SJSA1 (cell line): ENCODE data around the gene NOP9. TPM values are rescaled to one million over a fixed set of nuclear protein-coding genes. Genes with fewer than 3 reads are reported as not detected.
"Not testable (repeated sequence)": the region's sequence is repeated elsewhere in the genome, so short reads cannot be mapped to it uniquely, and the experiment has no call there.

Source experiments
- DNase-seq, 2 experiments: peaks; one replicate each; pipeline ENCODE4 v3.0.0-alpha.2; 2015 to 2020; ENCODE audit warnings: low spot score in 2 of 2, low read depth in 1 of 2
- H3K27ac ChIP-seq: fragments of 250-450 bp; sonication (Bioruptor Pico); 2 replicates; pipeline ENCODE4 v1.5.1; 2020; ENCODE audit warnings: mild to moderate bottlenecking, moderate library complexity
- H3K27me3 ChIP-seq: fragments of 250-450 bp; sonication (Bioruptor Pico); replicated peaks from 2 replicates; pipeline ENCODE4 v1.5.1; 2020; ENCODE audit warnings: mild to moderate bottlenecking, moderate library complexity
- H3K36me3 ChIP-seq: fragments of 250-450 bp; sonication (Bioruptor Pico); 2 replicates; pipeline ENCODE4 v1.5.1; 2020; ENCODE audit warnings: mild to moderate bottlenecking
- H3K4me1 ChIP-seq: fragments of 250-450 bp; sonication (Bioruptor Pico); replicated peaks from 2 replicates; pipeline ENCODE4 v1.6.1; 2021; ENCODE audit warnings: mild to moderate bottlenecking
- H3K4me3 ChIP-seq: fragments of 250-450 bp; sonication (Bioruptor Pico); 2 replicates; pipeline ENCODE4 v1.5.1; 2020; ENCODE audit warnings: mild to moderate bottlenecking
- H3K9me3 ChIP-seq: fragments of 250-450 bp; sonication (Bioruptor Pico); replicated peaks from 2 replicates; pipeline ENCODE4 v1.5.1; 2020; ENCODE audit warnings: mild to moderate bottlenecking
- total RNA-seq: library from RNA; depleted of rRNA; stranded (reverse); fragments of >200 nt; shearing (Covaris generic); gene quantifications from 2 replicates; pipeline ENCODE4 v1.2.3, GENCODE V29; 2014

NOP9 gene
- total RNA-seq, 1 experiment from 2014 or later: 16.2 TPM

GRCh38 chr14:24338843-24339242, 39.2 kb downstream of the NOP9 start:
- DNase-seq: no peak
- H3K9me3 ChIP-seq: no peaks in the 10 kb centered on the region
- no peaks in the 10 kb centered on the region for H3K36me3 ChIP-seq
- H3K27me3 ChIP-seq: no peaks in the 10 kb centered on the region
- no peak overlapping the region for H3K4me3 ChIP-seq
- H3K27ac ChIP-seq: no peak overlapping the region
- peaks cover 1% of the 10 kb centered on the region for H3K4me1 ChIP-seq

- no peak within 1 kb of the TSS for H3K4me3 ChIP-seq
- no peak for DNase-seq
- H3K9me3 ChIP-seq: no peaks in the 10 kb centered on the region
- no peaks in the 10 kb centered on the region for H3K4me1 ChIP-seq
- H3K36me3 ChIP-seq: no peaks in the 10 kb centered on the region
- H3K27me3 ChIP-seq: no peaks in the 10 kb centered on the region
- no peak within 1 kb of the TSS for H3K27ac ChIP-seq
Observed at GRCh38 chr14:24339284-24340151, 39.9 kb downstream of the NOP9 start, which contains the start of gene RIPK3. TSS of gene RIPK3 (minus strand) at chr14:24339991. CDS start at chr14:24339826, 165 bp downstream.

GRCh38 chr14:24340606-24341005, 41.0 kb downstream of the NOP9 start:
- Histone ChIP-seq H3K9me3 (no peaks in the 10 kb centered on the region), H3K27me3 (no peaks in the 10 kb centered on the region)

GRCh38 chr14:24342889-24343288, 43.2 kb downstream of the NOP9 start:
- no peaks in the 10 kb centered on the region for H3K4me1 ChIP-seq
- no peak for DNase-seq
- no peaks in the 10 kb centered on the region; the same call in 1 of the 2 replicates for H3K27me3 ChIP-seq
- H3K36me3 ChIP-seq: no peaks in the 10 kb centered on the region
- no peaks in the 10 kb centered on the region for H3K9me3 ChIP-seq
- no peak overlapping the region for H3K4me3 ChIP-seq
- no peak overlapping the region for H3K27ac ChIP-seq

More at GRCh38 chr14:24340606-24341005, 41.0 kb downstream of the NOP9 start:
- Histone ChIP-seq H3K4me3 (no peak overlapping the region), H3K27ac (no peak overlapping the region), H3K36me3 (no peaks in the 10 kb centered on the region), H3K4me1 (no peaks in the 10 kb centered on the region)
- no peak for DNase-seq

- Histone ChIP-seq H3K4me1 (no peaks in the 10 kb centered on the region), H3K27me3 (no peaks in the 10 kb centered on the region; the same call in 1 of the 2 replicates), H3K4me3 (no peak overlapping the region), H3K36me3 (no peaks in the 10 kb centered on the region), H3K27ac (no peak overlapping the region), H3K9me3 (no peaks in the 10 kb centered on the region)
- DNase-seq: no peak
Observed at GRCh38 chr14:24343795-24344660, 44.4 kb downstream of the NOP9 start.

GRCh38 chr14:24347134-24347533, 47.5 kb downstream of the NOP9 start:
- H3K27me3 ChIP-seq: no peaks in the 10 kb centered on the region; the same call in 1 of the 2 replicates
- peaks cover 8% of the 10 kb centered on the region; the same call in 1 of the 2 replicates for H3K4me1 ChIP-seq
- H3K27ac ChIP-seq: no peak overlapping the region
- no peaks in the 10 kb centered on the region for H3K36me3 ChIP-seq
- no peak overlapping the region for H3K4me3 ChIP-seq
- no peak for DNase-seq
- no peaks in the 10 kb centered on the region for H3K9me3 ChIP-seq

GRCh38 chr14:24348186-24348585, 48.5 kb downstream of the NOP9 start:
- Histone ChIP-seq H3K36me3 (no peaks in the 10 kb centered on the region), H3K9me3 (no peaks in the 10 kb centered on the region), H3K4me3 (no peak overlapping the region), H3K27me3 (no peaks in the 10 kb centered on the region; the same call in 1 of the 2 replicates), H3K27ac (no peak overlapping the region), H3K4me1 (peaks cover 8% of the 10 kb centered on the region; the same call in 1 of the 2 replicates)
- no peak for DNase-seq

GRCh38 chr14:24349742-24350141, 50.1 kb downstream of the NOP9 start:
- H3K36me3 ChIP-seq: no peaks in the 10 kb centered on the region
- H3K27ac ChIP-seq: no peak overlapping the region
- no peak for DNase-seq
- no peaks in the 10 kb centered on the region for H3K9me3 ChIP-seq
- no peak overlapping the region for H3K4me3 ChIP-seq
- no peaks in the 10 kb centered on the region; the same call in 1 of the 2 replicates for H3K27me3 ChIP-seq
- H3K4me1 ChIP-seq: peaks cover 8% of the 10 kb centered on the region; the same call in 1 of the 2 replicates

- Histone ChIP-seq H3K4me3 (no peak overlapping the region), H3K27me3 (no peaks in the 10 kb centered on the region; the same call in 1 of the 2 replicates), H3K9me3 (no peaks in the 10 kb centered on the region), H3K36me3 (no peaks in the 10 kb centered on the region), H3K4me1 (peaks cover 8% of the 10 kb centered on the region; the same call in 1 of the 2 replicates), H3K27ac (no peak overlapping the region)
- no peak for DNase-seq
Observed at GRCh38 chr14:24351517-24351916, 51.9 kb downstream of the NOP9 start.

- Histone ChIP-seq H3K36me3 (no peaks in the 10 kb centered on the region), H3K4me1 (peaks cover 8% of the 10 kb centered on the region; the same call in 1 of the 2 replicates), H3K27me3 (no peaks in the 10 kb centered on the region), H3K9me3 (no peaks in the 10 kb centered on the region), H3K4me3 (no peak overlapping the region), H3K27ac (no peak overlapping the region)
- DNase-seq: no peak
Observed at GRCh38 chr14:24353559-24354481, 54.2 kb downstream of the NOP9 start.

GRCh38 chr14:24354482-24354825, 54.8 kb downstream of the NOP9 start:
- H3K4me1 ChIP-seq, H3K9me3 ChIP-seq, H3K27ac ChIP-seq, H3K4me3 ChIP-seq, H3K27me3 ChIP-seq, DNase-seq, H3K36me3 ChIP-seq: not testable (repeated sequence)

- Histone ChIP-seq H3K9me3 (no peaks in the 10 kb centered on the region), H3K27me3 (no peaks in the 10 kb centered on the region), H3K27ac (no peak overlapping the region), H3K4me3 (no peak overlapping the region), H3K4me1 (peaks cover 8% of the 10 kb centered on the region; the same call in 1 of the 2 replicates), H3K36me3 (no peaks in the 10 kb centered on the region)
- no peak for DNase-seq
Observed at GRCh38 chr14:24355009-24355408, 55.4 kb downstream of the NOP9 start.

- H3K9me3 ChIP-seq: no peaks in the 10 kb centered on the region
- no peaks in the 10 kb centered on the region for H3K36me3 ChIP-seq
- no peak overlapping the region for H3K4me3 ChIP-seq
- no peaks in the 10 kb centered on the region for H3K27me3 ChIP-seq
- H3K4me1 ChIP-seq: peaks cover 6% of the 10 kb centered on the region; the same call in 1 of the 2 replicates
- DNase-seq: no peak
- H3K27ac ChIP-seq: no peak overlapping the region
Observed at GRCh38 chr14:24356208-24356607, 56.6 kb downstream of the NOP9 start.
